Fibroblast of lung (primary cell): ENCODE results near the gene DLGAP1. TPM values are rescaled to one million over a fixed set of nuclear protein-coding genes. Genes with fewer than 3 reads are reported as not detected.

Experiments
- DNase-seq, 2 donors: peaks; one replicate each; pipeline versions ENCODE4 v3.0.0 to v3.0.0-alpha.2; 2010; ENCODE audit warnings: low read depth in 2 of 2
- H2AFZ ChIP-seq: 2 replicates; pipeline ENCODE4 v1.5.1; 2012; ENCODE audit warnings: low read length, control low read depth, inconsistent platforms
- H3K27ac ChIP-seq: 2 replicates; pipeline ENCODE4 v1.5.1; 2011; ENCODE audit warnings: low read length, control low read depth; ENCODE audit not compliant: insufficient read depth
- H3K27me3 ChIP-seq: 2 replicates; pipeline ENCODE4 v1.5.1; 2011; ENCODE audit warnings: mild to moderate bottlenecking, low read length; ENCODE audit not compliant: control insufficient read depth, insufficient read depth
- H3K36me3 ChIP-seq: 2 replicates; pipeline ENCODE4 v1.5.1; 2011; ENCODE audit warnings: low read length; ENCODE audit not compliant: control insufficient read depth, insufficient read depth
- H3K4me1 ChIP-seq: 2 replicates; pipeline ENCODE4 v1.5.1; 2011; ENCODE audit warnings: low read length; ENCODE audit not compliant: control insufficient read depth, insufficient read depth; ENCODE audit errors: extremely low read depth
- H3K4me2 ChIP-seq: 2 replicates; pipeline ENCODE4 v1.5.1; 2011; ENCODE audit warnings: low read length, control low read depth; ENCODE audit not compliant: insufficient read depth; ENCODE audit errors: extremely low read depth
- H3K4me3 ChIP-seq, 4 experiments: fragments of 200-600 bp in 1 of 4; sonication (generic) in 1 of 4; replicated peaks in 1 of 4; 2 replicates each; pipeline ENCODE4 v1.5.1; 2011 to 2016; ENCODE audit warnings: low read length in 4 of 4, low read depth in 3 of 4, mild to moderate bottlenecking in 3 of 4, control low read depth in 2 of 4, inconsistent platforms in 1 of 4, mixed read lengths in 1 of 4; ENCODE audit not compliant: insufficient read depth in 1 of 4; ENCODE audit errors: control extremely low read depth in 1 of 4
- H3K79me2 ChIP-seq: 2 replicates; pipeline ENCODE4 v1.5.1; 2012; ENCODE audit warnings: mild to moderate bottlenecking, low read length, inconsistent platforms; ENCODE audit not compliant: control insufficient read depth, insufficient read depth
- H3K9ac ChIP-seq: 2 replicates; pipeline ENCODE4 v1.5.1; 2011; ENCODE audit warnings: mild to moderate bottlenecking, low read length, control low read depth; ENCODE audit not compliant: insufficient read depth
- H3K9me3 ChIP-seq: 2 replicates; pipeline ENCODE4 v1.5.1; 2012; ENCODE audit warnings: low read depth, low read length; ENCODE audit not compliant: control insufficient read depth, insufficient read depth
- H4K20me1 ChIP-seq: 2 replicates; pipeline ENCODE4 v1.5.1; 2011; ENCODE audit warnings: low read length; ENCODE audit not compliant: control insufficient read depth, insufficient read depth; ENCODE audit errors: extremely low read depth
- CTCF ChIP-seq, 2 donors: IDR thresholded peaks in 1 of 2; conservative IDR thresholded peaks in 1 of 2; 1 replicate in 1 of 2; 2 replicates in 1 of 2; pipeline ENCODE4 v1.5.1; 2011 to 2012; ENCODE audit warnings: low read length in 2 of 2, control low read depth in 1 of 2, inconsistent platforms in 1 of 2, low read depth in 1 of 2, mild to moderate bottlenecking in 1 of 2
- EZH2 ChIP-seq: IDR thresholded peaks from 2 replicates; pipeline ENCODE4 v1.5.1; 2012; ENCODE audit warnings: low read length, control low read depth, mild to moderate bottlenecking; ENCODE audit errors: missing control alignments
- polyA plus RNA-seq, 2 donors: library from polyadenylated mRNA; depleted of rRNA in 1 of 2; stranded (reverse) in 1 of 2; unstranded in 1 of 2; fragments of >200 nt; gene quantifications; 2 replicates each; pipeline ENCODE4 v1.2.1, GENCODE V29; 2011 to 2012; ENCODE audit warnings: missing spikeins in 1 of 2
- total RNA-seq: library from RNA; depleted of rRNA; stranded (reverse); fragments of >200 nt; gene quantifications from 2 replicates; pipeline ENCODE4 v1.2.1, GENCODE V29; 2014

Gene DLGAP1
- total and polyA plus RNA-seq, 2 donors (not counting 1 experiment from before 2014, with no cell fraction given) = 0.16 to 0.17 TPM

GRCh38 chr18:3663870-3664512, 791.1 kb downstream of the DLGAP1 start:
- no peak for DNase-seq
- no peak for TF ChIP-seq EZH2
- no peak for TF ChIP-seq CTCF (conservative IDR thresholded peaks at IDR 0.05 in 1 of 2, IDR thresholded peaks at IDR 0.05 in 1 of 2; ENCODE audit: low read depth in 1 of 2, low read length in 2 of 2)
- no peaks in the 10 kb centered on the region for H3K4me1 ChIP-seq
- H4K20me1 ChIP-seq = no peaks in the 10 kb centered on the region
- no peaks in the 10 kb centered on the region for H3K9me3 ChIP-seq
- H3K4me2 ChIP-seq = no peak overlapping the region
- H3K27ac ChIP-seq = no peak overlapping the region
- no peak overlapping the region for H3K9ac ChIP-seq
- no peak overlapping the region for H3K4me3 ChIP-seq
- no peaks in the 10 kb centered on the region for H3K27me3 ChIP-seq
- H3K36me3 ChIP-seq = no peaks in the 10 kb centered on the region
- H3K79me2 ChIP-seq = no peaks in the 10 kb centered on the region
- H2AFZ ChIP-seq = no peak overlapping the region

GRCh38 chr18:3661989-3662388, 793.1 kb downstream of the DLGAP1 start:
- H3K4me3 ChIP-seq = no peak overlapping the region
- no peak for TF ChIP-seq CTCF (conservative IDR thresholded peaks at IDR 0.05 in 1 of 2, IDR thresholded peaks at IDR 0.05 in 1 of 2; ENCODE audit: low read depth in 1 of 2, low read length in 2 of 2)
- TF ChIP-seq EZH2 = no peak
- H3K9ac ChIP-seq = no peak overlapping the region
- no peaks in the 10 kb centered on the region for H3K4me1 ChIP-seq
- H4K20me1 ChIP-seq = no peaks in the 10 kb centered on the region
- H3K27me3 ChIP-seq = no peaks in the 10 kb centered on the region
- no peak for DNase-seq
- no peak overlapping the region for H3K27ac ChIP-seq
- H3K36me3 ChIP-seq = no peaks in the 10 kb centered on the region
- H3K9me3 ChIP-seq = no peaks in the 10 kb centered on the region
- no peak overlapping the region for H3K4me2 ChIP-seq
- H3K79me2 ChIP-seq = no peaks in the 10 kb centered on the region
- H2AFZ ChIP-seq = no peak overlapping the region

GRCh38 chr18:3660739-3661515, 794.2 kb downstream of the DLGAP1 start:
- TF ChIP-seq EZH2 = no peak
- no peak for TF ChIP-seq CTCF (conservative IDR thresholded peaks at IDR 0.05 in 1 of 2, IDR thresholded peaks at IDR 0.05 in 1 of 2; ENCODE audit: low read depth in 1 of 2, low read length in 2 of 2)
- H3K4me2 ChIP-seq = no peak overlapping the region
- no peaks in the 10 kb centered on the region for H3K4me1 ChIP-seq
- no peaks in the 10 kb centered on the region for H3K79me2 ChIP-seq
- no peak overlapping the region for H3K4me3 ChIP-seq
- H2AFZ ChIP-seq = no peak overlapping the region
- no peak for DNase-seq
- no peaks in the 10 kb centered on the region for H4K20me1 ChIP-seq
- H3K27ac ChIP-seq = no peak overlapping the region
- H3K36me3 ChIP-seq = no peaks in the 10 kb centered on the region
- no peaks in the 10 kb centered on the region for H3K9me3 ChIP-seq
- H3K27me3 ChIP-seq = no peaks in the 10 kb centered on the region
- no peak overlapping the region for H3K9ac ChIP-seq
